PC-3 (cell line): ENCODE measurements around the gene CLSTN1. TPM values are rescaled to one million over a fixed set of nuclear protein-coding genes. Genes with fewer than 3 reads are reported as not detected.

ENCODE experiments used
- ATAC-seq: fragments of 200-7000 bp; cut with Tn5 transposase; 2 replicates; pipeline ENCODE4 v1.9.1; 2020; ENCODE audit warnings: mild to moderate bottlenecking, moderate library complexity
- BruUV-seq: library from RNA; stranded (reverse); fragments of 400-500 nt; replicated peaks from 2 replicates; lab custom pipeline; 2021; lab: Mats Ljungman, UMichigan
- CTCF ChIA-PET: fragments of 300-600 bp; sonication (Branson Sonifier 250); formaldehyde crosslinking; loops from one replicate; lab custom pipeline; 2022; ENCODE audit warnings: antibody characterized with exemption; lab: Charles Lee
- POLR2A ChIA-PET: fragments of 300-600 bp; sonication (Branson Sonifier 250); formaldehyde crosslinking; loops from one replicate; lab custom pipeline; 2022; ENCODE audit warnings: antibody characterized with exemption; ENCODE audit not compliant: unreplicated experiment; lab: Charles Lee
- DNase-seq: peaks from one replicate; pipeline ENCODE4 v3.0.0-alpha.2; 2015
- H2AFZ ChIP-seq: fragments of 300-600 bp; sonication (generic); 2 replicates; pipeline ENCODE4 v1.6.0; 2016; ENCODE audit warnings: antibody characterized with exemption, low read length
- H3F3A ChIP-seq: fragments of 300-600 bp; sonication (generic); one replicate; pipeline ENCODE4 v1.6.0; 2017; ENCODE audit warnings: antibody characterized with exemption, low read length, control low read depth, mild to moderate bottlenecking; ENCODE audit not compliant: unreplicated experiment
- H3K27ac ChIP-seq: fragments of 300-600 bp; sonication (generic); 2 replicates; pipeline ENCODE4 v1.5.1; 2016; ENCODE audit warnings: mild to moderate bottlenecking, low read length
- H3K27me3 ChIP-seq: fragments of 300-600 bp; sonication (generic); 2 replicates; pipeline ENCODE4 v1.6.1; 2016; ENCODE audit warnings: low read length, mixed read lengths
- H3K36me3 ChIP-seq: fragments of 300-600 bp; sonication (generic); 2 replicates; pipeline ENCODE4 v1.6.1; 2016; ENCODE audit warnings: low read depth, mixed run types, low read length, mixed read lengths
- H3K4me1 ChIP-seq: fragments of 300-600 bp; sonication (generic); 2 replicates; pipeline ENCODE4 v1.5.1; 2016; ENCODE audit warnings: low read length; ENCODE audit not compliant: insufficient read depth
- H3K4me2 ChIP-seq: fragments of 300-600 bp; sonication (generic); 2 replicates; pipeline ENCODE4 v1.6.0; 2016; ENCODE audit warnings: low read length
- H3K4me3 ChIP-seq: fragments of 300-600 bp; sonication (generic); 2 replicates; pipeline ENCODE4 v1.5.1; 2016; ENCODE audit warnings: mild to moderate bottlenecking, low read length, mixed read lengths
- H3K79me2 ChIP-seq: fragments of 300-600 bp; sonication (generic); 2 replicates; pipeline ENCODE4 v1.6.1; 2017; ENCODE audit warnings: low read length, mixed read lengths
- H3K9ac ChIP-seq: fragments of 300-600 bp; sonication (generic); 2 replicates; pipeline ENCODE4 v1.6.0; 2016; ENCODE audit warnings: mild to moderate bottlenecking, low read length
- H3K9me2 ChIP-seq: fragments of 300-600 bp; sonication (generic); replicated peaks from 2 replicates; pipeline ENCODE4 v1.6.1; 2016; ENCODE audit warnings: mixed run types, low read length, mixed read lengths
- H3K9me3 ChIP-seq: fragments of 300-600 bp; sonication (generic); 2 replicates; pipeline ENCODE4 v1.6.1; 2016; ENCODE audit warnings: low read length, mixed read lengths
- H4K20me1 ChIP-seq: fragments of 300-600 bp; sonication (generic); 2 replicates; pipeline ENCODE4 v1.6.1; 2016; ENCODE audit warnings: low read length, mixed read lengths
- EZH2 ChIP-seq: fragments of 300-600 bp; sonication (generic); IDR thresholded peaks from one replicate; pipeline ENCODE4 v1.6.1; 2017; ENCODE audit warnings: antibody characterized with exemption, mild to moderate bottlenecking, low read length; ENCODE audit not compliant: unreplicated experiment
- EZH2phosphoT487 ChIP-seq: fragments of 300-600 bp; sonication (generic); IDR thresholded peaks from 2 replicates; pipeline ENCODE4 v1.6.1; 2018; ENCODE audit warnings: mild to moderate bottlenecking, antibody characterized with exemption, low read length, borderline replicate concordance
- intact Hi-C: fragments of 100-400 bp; cut with micrococcal nuclease; formaldehyde crosslinking; loops from 2 replicates; pipeline ENCODE4 v1.9.0; 2023
- total RNA-seq: library from RNA; depleted of rRNA; stranded (reverse); fragments of >200 nt; gene quantifications from 2 replicates; pipeline ENCODE4 v1.2.3, GENCODE V29; 2014
- TF ChIP-seq, protein P1 (sequence below): fragments of 300-600 bp; sonication (generic); conservative IDR thresholded peaks from 2 replicates; pipeline ENCODE4 v1.5.1; 2017; ENCODE audit warnings: antibody characterized with exemption, low read depth, mild to moderate bottlenecking, low read length

The CLSTN1 gene
- total RNA-seq, 1 experiment from 2014 or later = 98.3 TPM

DNA sequence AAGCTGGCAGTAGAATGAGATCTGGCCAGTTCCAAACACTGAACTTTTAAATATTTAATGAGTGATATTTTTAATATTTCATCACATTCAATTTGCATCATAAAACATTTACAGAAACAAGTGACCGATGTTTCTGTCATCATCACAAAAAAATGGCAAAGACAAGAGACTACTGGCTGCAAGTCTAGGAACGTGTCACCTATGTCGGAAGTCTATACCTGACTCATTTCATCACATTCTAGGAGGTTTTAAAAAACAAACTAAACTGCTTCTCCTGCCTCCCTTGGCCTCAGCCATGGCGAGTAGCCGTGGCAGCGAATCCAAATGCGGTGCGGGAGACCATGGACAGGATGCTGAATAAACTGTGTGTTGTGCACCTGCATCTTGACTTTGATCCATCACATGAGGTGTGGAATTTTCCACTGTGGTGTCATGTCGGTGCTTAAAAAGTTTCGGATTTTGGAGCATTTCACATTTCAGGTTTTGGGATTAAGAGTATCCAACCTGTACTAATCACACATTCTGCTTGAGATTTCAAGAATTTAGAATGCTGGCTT lies 43.1 kb downstream of the CLSTN1 start:
- ChIA-PET CTCF (no interaction called here), POLR2A (interaction anchor here (0.5 kb wide), 1 partner anchor 11 kb away, joined by 7 read pairs; no protein-coding TSS in a partner anchor)
- Histone ChIP-seq H3K27ac (no peak overlapping the region), H3F3A (no peaks in the 10 kb centered on the region), H3K9me3 (no peaks in the 10 kb centered on the region), H3K9ac (no peak overlapping the region), H3K9me2 (no peaks in the 10 kb centered on the region), H2AFZ (no peak overlapping the region), H3K4me1 (peaks cover 19% of the 10 kb centered on the region), H4K20me1 (0 out of 2 replicates have a peak, but pooled peaks cover 8% of the 10 kb centered on the region), H3K27me3 (no peaks in the 10 kb centered on the region), H3K79me2 (peaks cover 89% of the 10 kb centered on the region), H3K4me3 (no peak overlapping the region), H3K4me2 (no peak overlapping the region), H3K36me3 (no peaks in the 10 kb centered on the region; the same call in 1 of the 2 replicates)
- TF ChIP-seq EZH2phosphoT487 = no peak
- TF ChIP-seq, protein P1, sequence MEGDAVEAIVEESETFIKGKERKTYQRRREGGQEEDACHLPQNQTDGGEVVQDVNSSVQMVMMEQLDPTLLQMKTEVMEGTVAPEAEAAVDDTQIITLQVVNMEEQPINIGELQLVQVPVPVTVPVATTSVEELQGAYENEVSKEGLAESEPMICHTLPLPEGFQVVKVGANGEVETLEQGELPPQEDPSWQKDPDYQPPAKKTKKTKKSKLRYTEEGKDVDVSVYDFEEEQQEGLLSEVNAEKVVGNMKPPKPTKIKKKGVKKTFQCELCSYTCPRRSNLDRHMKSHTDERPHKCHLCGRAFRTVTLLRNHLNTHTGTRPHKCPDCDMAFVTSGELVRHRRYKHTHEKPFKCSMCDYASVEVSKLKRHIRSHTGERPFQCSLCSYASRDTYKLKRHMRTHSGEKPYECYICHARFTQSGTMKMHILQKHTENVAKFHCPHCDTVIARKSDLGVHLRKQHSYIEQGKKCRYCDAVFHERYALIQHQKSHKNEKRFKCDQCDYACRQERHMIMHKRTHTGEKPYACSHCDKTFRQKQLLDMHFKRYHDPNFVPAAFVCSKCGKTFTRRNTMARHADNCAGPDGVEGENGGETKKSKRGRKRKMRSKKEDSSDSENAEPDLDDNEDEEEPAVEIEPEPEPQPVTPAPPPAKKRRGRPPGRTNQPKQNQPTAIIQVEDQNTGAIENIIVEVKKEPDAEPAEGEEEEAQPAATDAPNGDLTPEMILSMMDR = no peak
- no peak for TF ChIP-seq EZH2
- intact Hi-C loops = loop anchor here (5.0 to 10.0 kb wide), 2 partner anchors 132 to 364 kb away; partner anchors contain the start of gene CTNNBIP1
- ATAC-seq (no peak), DNase-seq (no peak)
- no TSS peak for BruUV-seq

DNA sequence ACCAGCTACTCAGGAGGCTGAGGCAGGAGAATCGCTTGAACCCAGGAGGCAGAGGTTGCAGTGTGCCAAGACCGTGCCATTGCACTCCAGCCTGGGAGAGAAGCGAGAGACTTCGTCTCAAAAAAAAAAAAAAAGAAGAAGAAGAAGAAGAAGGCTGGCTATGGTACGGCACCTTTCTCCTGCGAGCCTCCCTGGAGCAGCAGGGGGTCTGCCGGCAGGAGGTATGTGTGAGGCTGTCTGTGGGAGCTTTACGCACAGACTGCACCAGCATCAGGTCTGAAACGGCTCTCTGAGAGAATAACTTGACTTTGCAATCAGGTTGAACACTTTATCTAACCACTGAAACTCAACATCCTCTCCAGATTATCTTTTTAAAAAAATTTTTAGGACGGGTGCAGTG lies 44.9 kb downstream of the CLSTN1 start:
- DNase-seq (no peak), ATAC-seq (no peak)
- no peak overlapping the region for H3K4me2 ChIP-seq
- no peak overlapping the region for H3K9ac ChIP-seq
- no peak overlapping the region for H3K4me3 ChIP-seq
- H3K79me2 ChIP-seq = peaks cover 85% of the 10 kb centered on the region
- POLR2A ChIA-PET = no interaction called here
- no peaks in the 10 kb centered on the region for H3K27me3 ChIP-seq
- CTCF ChIA-PET = no interaction called here
- 0 out of 2 replicates have a peak, but pooled peaks cover 6% of the 10 kb centered on the region for H4K20me1 ChIP-seq
- no peaks in the 10 kb centered on the region for H3K36me3 ChIP-seq
- no peaks in the 10 kb centered on the region for H3K9me3 ChIP-seq
- TF ChIP-seq EZH2 = no peak
- TF ChIP-seq, protein P1 = no peak
- TF ChIP-seq EZH2phosphoT487 = no peak
- intact Hi-C loops = no loop called here
- no peaks in the 10 kb centered on the region for H3F3A ChIP-seq
- peaks cover 16% of the 10 kb centered on the region for H3K4me1 ChIP-seq
- H3K27ac ChIP-seq = no peak overlapping the region
- no peaks in the 10 kb centered on the region for H3K9me2 ChIP-seq
- no TSS peak for BruUV-seq
- H2AFZ ChIP-seq = no peak overlapping the region

DNA sequence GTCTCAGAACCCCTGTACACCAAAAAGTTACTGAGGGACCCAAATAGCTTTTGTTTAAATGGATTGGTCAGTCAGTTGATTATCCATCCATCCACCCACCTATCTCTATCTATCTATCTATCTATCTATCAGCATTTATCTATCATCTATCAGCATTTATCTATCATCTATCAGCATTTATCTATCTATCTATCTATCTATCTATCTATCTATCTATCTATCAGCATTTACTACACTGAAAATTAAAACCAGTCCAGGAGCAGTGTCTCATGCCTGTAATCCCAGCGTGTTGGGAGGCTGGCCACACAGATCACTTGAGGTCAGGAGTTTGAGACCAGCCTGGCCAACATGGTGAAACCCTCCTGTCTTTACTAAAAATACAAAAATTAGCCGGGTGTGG lies 47.1 kb downstream of the CLSTN1 start:
- no peak overlapping the region for H2AFZ ChIP-seq
- ATAC-seq (no peak), DNase-seq (no peak)
- no peak overlapping the region for H3K4me2 ChIP-seq
- BruUV-seq = no TSS peak
- no peaks in the 10 kb centered on the region for H3F3A ChIP-seq
- peaks cover 67% of the 10 kb centered on the region for H3K79me2 ChIP-seq
- H3K4me1 ChIP-seq = peaks cover 1% of the 10 kb centered on the region
- H3K4me3 ChIP-seq = no peak overlapping the region
- ChIA-PET CTCF (no interaction called here), POLR2A (no interaction called here)
- intact Hi-C loops = no loop called here
- no peaks in the 10 kb centered on the region for H3K9me3 ChIP-seq
- H3K27me3 ChIP-seq = no peaks in the 10 kb centered on the region
- H3K27ac ChIP-seq = no peak overlapping the region
- TF ChIP-seq EZH2 (no peak), EZH2phosphoT487 (no peak)
- TF ChIP-seq, protein P1 = no peak
- H4K20me1 ChIP-seq = no peaks in the 10 kb centered on the region
- H3K36me3 ChIP-seq = peaks cover 8% of the 10 kb centered on the region; the same call in 1 of the 2 replicates
- no peak overlapping the region for H3K9ac ChIP-seq
- H3K9me2 ChIP-seq = no peaks in the 10 kb centered on the region
